Neural progenitor cell (in vitro differentiated cells): ENCODE measurements around the gene LCP1. TPM values are rescaled to one million over a fixed set of nuclear protein-coding genes. Genes with fewer than 3 reads are reported as not detected.

ENCODE experiments used
- DNase-seq: peaks from one replicate; pipeline ENCODE4 v3.0.0-alpha.2; 2016; ENCODE audit warnings: low spot score
- H2AFZ ChIP-seq: fragments of 200-600 bp; sonication (generic); replicated peaks from 2 replicates; pipeline ENCODE4 v1.6.1; 2016; ENCODE audit warnings: antibody characterized with exemption
- H3F3A ChIP-seq: fragments of 200-600 bp; sonication (generic); 2 replicates; pipeline ENCODE4 v1.6.1; 2016; ENCODE audit warnings: antibody characterized with exemption, low read depth
- H3K27ac ChIP-seq: fragments of 200-600 bp; sonication (generic); 2 replicates; pipeline ENCODE4 v1.5.1; 2016; ENCODE audit warnings: mild to moderate bottlenecking
- H3K27me3 ChIP-seq: fragments of 200-600 bp; sonication (generic); 2 replicates; pipeline ENCODE4 v1.6.1; 2016; ENCODE audit warnings: mild to moderate bottlenecking, moderate library complexity
- H3K36me3 ChIP-seq: fragments of 200-600 bp; sonication (generic); 2 replicates; pipeline ENCODE4 v1.5.1; 2016
- H3K4me1 ChIP-seq: fragments of 200-600 bp; sonication (generic); 2 replicates; pipeline ENCODE4 v1.6.1; 2016; ENCODE audit warnings: mixed run types
- H3K4me2 ChIP-seq: fragments of 200-600 bp; sonication (generic); 2 replicates; pipeline ENCODE4 v1.6.1; 2016
- H3K4me3 ChIP-seq: fragments of 200-600 bp; sonication (generic); 2 replicates; pipeline ENCODE4 v1.5.1; 2016
- H3K79me2 ChIP-seq: fragments of 200-600 bp; sonication (generic); 2 replicates; pipeline ENCODE4 v1.6.1; 2016; ENCODE audit warnings: low read depth
- H3K9ac ChIP-seq: fragments of 200-600 bp; sonication (generic); 2 replicates; pipeline ENCODE4 v1.6.1; 2016
- H3K9me3 ChIP-seq: fragments of 200-600 bp; sonication (generic); 2 replicates; pipeline ENCODE4 v1.5.1; 2016; ENCODE audit warnings: low read depth
- H4K20me1 ChIP-seq: fragments of 200-600 bp; sonication (generic); 2 replicates; pipeline ENCODE4 v1.6.1; 2016; ENCODE audit warnings: low read depth
- H3K27ac Mint-ChIP-seq: 3 replicates; pipeline ENCODE4 v1.8.0; 2021; ENCODE audit warnings: mixed read lengths
- H3K27me3 Mint-ChIP-seq: 2 replicates; pipeline ENCODE4 v1.8.0; 2022; ENCODE audit warnings: low read depth, mild to moderate bottlenecking, inconsistent platforms, moderate library complexity, mixed read lengths; ENCODE audit not compliant: insufficient read depth
- H3K36me3 Mint-ChIP-seq: 3 replicates; pipeline ENCODE4 v1.8.0; 2021; ENCODE audit warnings: mixed read lengths
- H3K4me1 Mint-ChIP-seq: 3 replicates; pipeline ENCODE4 v1.8.0; 2021; ENCODE audit warnings: mixed read lengths
- H3K4me3 Mint-ChIP-seq: 3 replicates; pipeline ENCODE4 v1.8.0; 2021; ENCODE audit warnings: mild to moderate bottlenecking, moderate library complexity, mixed read lengths
- H3K9me3 Mint-ChIP-seq: 3 replicates; pipeline ENCODE4 v1.8.0; 2020; ENCODE audit warnings: mixed read lengths
- EZH2 ChIP-seq: fragments of 200-600 bp; sonication (generic); IDR thresholded peaks from 2 replicates; pipeline ENCODE4 v1.6.1; 2017; ENCODE audit warnings: antibody characterized with exemption, mild to moderate bottlenecking, moderate library complexity
- EZH2phosphoT487 ChIP-seq: fragments of 200-600 bp; sonication (generic); IDR thresholded peaks from 2 replicates; pipeline ENCODE4 v1.6.1; 2017; ENCODE audit warnings: antibody characterized with exemption
- total RNA-seq: library from RNA; depleted of rRNA; stranded (reverse); fragments of >200 nt; gene quantifications from 2 replicates; pipeline ENCODE4 v1.2.3, GENCODE V29; 2015; ENCODE audit warnings: low replicate concordance
- TF ChIP-seq, protein P1 (sequence below): fragments of 200-600 bp; sonication (generic); IDR thresholded peaks from 2 replicates; pipeline ENCODE4 v1.5.1; 2017; ENCODE audit warnings: antibody characterized with exemption, mild to moderate bottlenecking

Gene LCP1
- total RNA-seq, 1 donor from 2014 or later: 2.2 TPM

DNA sequence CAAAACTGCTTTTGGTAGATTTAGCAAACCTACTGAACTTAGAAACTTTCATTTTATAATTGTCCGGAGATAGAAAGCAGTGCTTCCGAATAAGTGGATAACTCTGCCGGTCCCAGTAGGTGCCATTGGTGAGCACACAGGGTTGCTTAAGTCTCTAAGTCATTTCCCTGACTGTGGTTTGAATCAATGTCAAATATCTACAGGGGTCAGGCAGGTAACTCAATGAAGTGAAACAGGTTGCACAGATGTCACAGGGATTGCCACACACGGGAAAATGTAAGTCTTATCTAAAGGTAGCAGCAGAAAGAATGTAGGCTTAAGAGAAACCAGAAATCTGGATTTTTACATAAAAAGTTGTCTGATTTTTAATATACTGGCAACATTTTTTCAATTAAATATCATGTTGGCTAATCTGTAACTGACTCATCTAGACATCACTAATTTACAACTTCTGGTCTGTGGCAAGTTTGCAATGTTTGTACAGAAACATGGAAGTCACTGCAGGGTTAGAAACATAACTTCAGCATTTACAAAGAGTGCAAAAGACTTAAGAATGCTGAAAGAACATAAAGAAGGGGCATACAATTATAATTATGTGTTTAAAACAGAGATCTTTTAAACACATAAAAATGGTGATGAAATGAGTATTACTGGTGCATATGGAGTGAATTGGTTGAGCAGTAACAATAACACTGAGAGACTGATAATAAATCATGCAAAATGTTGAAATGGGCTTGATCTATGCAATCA, 15.5 kb upstream of the LCP1 start:
- Mint-ChIP-seq H3K4me1 (no peaks in the 10 kb centered on the region), H3K4me3 (no peak overlapping the region), H3K27ac (no peak overlapping the region), H3K36me3 (no peaks in the 10 kb centered on the region), H3K9me3 (no peaks in the 10 kb centered on the region), H3K27me3 (peaks cover 2% of the 10 kb centered on the region)
- TF ChIP-seq, protein P1, sequence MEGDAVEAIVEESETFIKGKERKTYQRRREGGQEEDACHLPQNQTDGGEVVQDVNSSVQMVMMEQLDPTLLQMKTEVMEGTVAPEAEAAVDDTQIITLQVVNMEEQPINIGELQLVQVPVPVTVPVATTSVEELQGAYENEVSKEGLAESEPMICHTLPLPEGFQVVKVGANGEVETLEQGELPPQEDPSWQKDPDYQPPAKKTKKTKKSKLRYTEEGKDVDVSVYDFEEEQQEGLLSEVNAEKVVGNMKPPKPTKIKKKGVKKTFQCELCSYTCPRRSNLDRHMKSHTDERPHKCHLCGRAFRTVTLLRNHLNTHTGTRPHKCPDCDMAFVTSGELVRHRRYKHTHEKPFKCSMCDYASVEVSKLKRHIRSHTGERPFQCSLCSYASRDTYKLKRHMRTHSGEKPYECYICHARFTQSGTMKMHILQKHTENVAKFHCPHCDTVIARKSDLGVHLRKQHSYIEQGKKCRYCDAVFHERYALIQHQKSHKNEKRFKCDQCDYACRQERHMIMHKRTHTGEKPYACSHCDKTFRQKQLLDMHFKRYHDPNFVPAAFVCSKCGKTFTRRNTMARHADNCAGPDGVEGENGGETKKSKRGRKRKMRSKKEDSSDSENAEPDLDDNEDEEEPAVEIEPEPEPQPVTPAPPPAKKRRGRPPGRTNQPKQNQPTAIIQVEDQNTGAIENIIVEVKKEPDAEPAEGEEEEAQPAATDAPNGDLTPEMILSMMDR: no peak
- TF ChIP-seq EZH2phosphoT487 (no peak), EZH2 (no peak)
- Histone ChIP-seq H3K9me3 (no peaks in the 10 kb centered on the region), H3F3A (no peaks in the 10 kb centered on the region), H3K36me3 (no peaks in the 10 kb centered on the region), H3K4me3 (no peak overlapping the region), H3K27me3 (no peaks in the 10 kb centered on the region), H2AFZ (no peak overlapping the region), H4K20me1 (no peaks in the 10 kb centered on the region), H3K79me2 (no peaks in the 10 kb centered on the region), H3K4me2 (no peak overlapping the region), H3K9ac (no peak overlapping the region), H3K4me1 (no peaks in the 10 kb centered on the region), H3K27ac (no peak overlapping the region)
- no peak for DNase-seq

DNA sequence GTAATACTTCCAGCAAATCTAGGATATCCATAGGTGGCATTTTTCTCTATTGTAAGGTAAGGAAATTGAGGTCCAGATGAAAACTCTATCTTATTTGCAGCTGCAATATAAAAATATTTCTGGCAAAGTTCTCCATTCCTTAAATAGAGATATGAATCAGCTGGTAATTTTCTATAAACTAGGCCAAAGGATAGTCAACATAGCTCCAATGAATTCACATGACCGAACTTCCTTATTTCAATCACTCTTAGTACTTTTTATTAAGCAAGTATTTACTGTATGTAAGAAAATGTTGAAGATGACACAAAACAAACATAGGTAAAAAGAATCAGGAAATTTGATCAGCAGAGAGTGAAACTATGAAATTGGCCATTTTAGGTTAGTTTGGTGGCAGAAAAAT, 13.0 kb upstream of the LCP1 start:
- no peak overlapping the region for H3K4me3 ChIP-seq
- no peaks in the 10 kb centered on the region for H4K20me1 ChIP-seq
- no peak overlapping the region for H2AFZ ChIP-seq
- H3K27ac ChIP-seq: no peak overlapping the region
- no peak overlapping the region for H3K9ac ChIP-seq
- no peaks in the 10 kb centered on the region for H3K36me3 ChIP-seq
- Mint-ChIP-seq H3K9me3 (no peaks in the 10 kb centered on the region), H3K27ac (no peak overlapping the region), H3K4me3 (no peak overlapping the region), H3K27me3 (peaks cover 2% of the 10 kb centered on the region), H3K4me1 (no peaks in the 10 kb centered on the region), H3K36me3 (no peaks in the 10 kb centered on the region)
- H3K4me1 ChIP-seq: no peaks in the 10 kb centered on the region
- H3K9me3 ChIP-seq: no peaks in the 10 kb centered on the region
- H3K79me2 ChIP-seq: no peaks in the 10 kb centered on the region
- H3K27me3 ChIP-seq: no peaks in the 10 kb centered on the region
- TF ChIP-seq, protein P1: no peak
- TF ChIP-seq EZH2phosphoT487 (no peak), EZH2 (no peak)
- no peak for DNase-seq
- no peaks in the 10 kb centered on the region for H3F3A ChIP-seq
- H3K4me2 ChIP-seq: no peak overlapping the region

DNA sequence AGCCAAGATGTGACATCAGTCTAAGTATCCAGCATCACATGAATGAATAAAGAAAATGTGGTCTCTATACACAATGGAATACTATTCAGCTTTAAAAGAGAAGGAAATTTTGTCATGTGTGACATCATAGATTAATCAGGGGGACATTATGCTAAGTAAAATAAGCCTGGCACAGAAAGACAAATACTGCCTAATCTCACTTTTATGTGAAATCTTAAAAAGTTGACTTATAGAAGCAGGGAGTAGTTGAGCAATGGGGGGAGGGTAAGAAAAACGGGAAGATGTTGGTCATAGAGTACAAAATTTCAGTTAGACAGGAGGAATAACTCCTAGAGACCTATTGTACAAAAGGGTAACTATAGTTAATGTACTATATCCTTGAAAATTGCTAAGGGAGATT, 10.4 kb upstream of the LCP1 start:
- no peaks in the 10 kb centered on the region for H3F3A ChIP-seq
- no peak overlapping the region for H2AFZ ChIP-seq
- H3K36me3 Mint-ChIP-seq: no peaks in the 10 kb centered on the region
- H3K79me2 ChIP-seq: no peaks in the 10 kb centered on the region
- no peaks in the 10 kb centered on the region for H3K27me3 Mint-ChIP-seq
- TF ChIP-seq, protein P1: no peak
- no peak for TF ChIP-seq EZH2
- TF ChIP-seq EZH2phosphoT487: no peak
- no peaks in the 10 kb centered on the region for H4K20me1 ChIP-seq
- H3K27ac ChIP-seq: no peak overlapping the region
- no peak overlapping the region for H3K27ac Mint-ChIP-seq
- no peak overlapping the region for H3K9ac ChIP-seq
- no peaks in the 10 kb centered on the region for H3K9me3 Mint-ChIP-seq
- H3K36me3 ChIP-seq: no peaks in the 10 kb centered on the region
- H3K27me3 ChIP-seq: no peaks in the 10 kb centered on the region
- H3K4me2 ChIP-seq: no peak overlapping the region
- H3K4me3 Mint-ChIP-seq: no peak overlapping the region
- no peaks in the 10 kb centered on the region for H3K4me1 ChIP-seq
- no peak for DNase-seq
- H3K9me3 ChIP-seq: no peaks in the 10 kb centered on the region
- no peaks in the 10 kb centered on the region for H3K4me1 Mint-ChIP-seq
- no peak overlapping the region for H3K4me3 ChIP-seq
